NCI-H1092 (cell line): Measurements from ENCODE around the gene SLC12A5.

ENCODE experiments used
- DNase-seq: peaks from one replicate; lab custom pipeline; 2025; lab: John Stamatoyannopoulos, UW

The SLC12A5 gene

GRCh38 chr20:46054606-46055005 lies 25.6 kb downstream of the SLC12A5 start:
- no peak for DNase-seq

GRCh38 chr20:46055269-46055668 lies 26.3 kb downstream of the SLC12A5 start:
- no peak for DNase-seq

DNA sequence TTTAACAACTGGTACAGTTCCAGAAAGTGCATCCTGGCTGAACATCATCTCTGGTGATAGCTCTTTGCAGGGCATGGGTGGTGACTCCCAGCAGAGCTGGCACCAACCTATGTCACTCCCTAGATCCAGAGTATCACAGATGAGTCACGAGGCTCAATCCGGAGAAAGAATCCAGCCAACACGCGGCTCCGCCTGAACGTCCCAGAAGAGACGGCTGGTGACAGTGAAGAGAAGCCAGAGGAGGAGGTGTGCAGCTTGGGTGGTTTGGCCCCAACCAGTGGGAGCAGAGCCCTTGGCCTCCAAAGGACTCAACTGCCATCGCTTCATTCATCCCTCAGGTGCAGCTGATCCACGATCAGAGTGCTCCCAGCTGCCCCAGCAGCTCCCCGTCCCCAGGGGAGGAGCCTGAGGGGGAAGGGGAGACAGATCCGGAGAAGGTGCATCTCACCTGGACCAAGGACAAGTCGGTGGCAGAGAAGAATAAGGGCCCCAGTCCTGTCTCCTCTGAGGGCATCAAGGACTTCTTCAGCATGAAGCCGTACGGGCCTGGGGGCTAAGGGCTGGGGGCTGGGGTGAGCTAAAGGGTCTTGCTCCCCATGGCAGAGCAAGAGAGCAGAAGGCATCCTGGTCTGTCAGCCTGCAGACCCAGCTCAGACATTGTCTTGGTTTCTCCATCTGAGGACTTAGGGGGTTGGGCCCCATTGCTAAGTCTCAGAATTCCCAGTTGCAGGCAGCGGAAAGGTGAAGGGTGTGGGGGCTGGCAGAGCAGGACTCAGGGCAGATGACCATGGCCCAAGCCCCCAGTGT lies 27.2 kb downstream of the SLC12A5 start:
- DNase-seq: no peak

DNA sequence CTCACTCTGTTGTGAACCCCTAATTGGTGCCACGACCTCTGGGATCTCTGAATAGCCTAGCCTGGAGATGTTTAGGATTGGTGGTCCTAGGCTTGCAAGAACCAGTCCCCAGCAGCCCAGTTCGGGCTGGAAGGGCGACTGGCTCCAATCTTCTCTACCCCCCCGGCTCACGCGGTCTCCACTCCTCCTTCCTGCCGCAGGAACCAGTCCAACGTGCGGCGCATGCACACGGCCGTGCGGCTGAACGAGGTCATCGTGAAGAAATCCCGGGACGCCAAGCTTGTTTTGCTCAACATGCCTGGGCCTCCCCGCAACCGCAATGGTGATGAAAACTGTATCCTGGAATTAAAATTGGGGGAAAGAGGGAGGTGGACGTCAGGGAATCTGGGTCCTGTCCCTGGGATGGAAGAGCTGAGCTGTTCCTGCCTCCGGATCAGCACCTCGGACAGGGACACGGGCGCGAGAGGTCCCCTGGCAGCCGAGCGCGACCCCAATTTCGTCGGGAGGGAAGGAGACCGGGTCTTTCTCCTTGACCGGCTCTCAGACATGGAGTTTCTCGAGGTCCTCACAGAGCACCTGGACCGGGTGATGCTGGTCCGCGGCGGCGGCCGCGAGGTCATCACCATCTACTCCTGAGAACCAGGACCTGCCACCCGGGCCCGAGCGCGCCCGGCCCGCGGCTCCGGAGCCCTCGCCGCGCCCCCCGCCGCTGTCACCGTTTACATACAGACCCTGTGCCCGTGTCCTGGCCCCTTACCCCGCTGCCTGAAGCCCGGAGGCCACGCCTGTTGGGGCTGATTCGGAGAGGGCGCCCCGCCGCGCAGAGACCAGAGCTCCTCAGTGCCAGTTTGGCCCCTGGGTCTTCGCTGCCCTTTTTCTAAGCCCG lies 28.2 kb downstream of the SLC12A5 start:
- DNase-seq: no peak

- no peak for DNase-seq
Observed at GRCh38 chr20:46057856-46058598, 29.0 kb downstream of the SLC12A5 start.

DNA sequence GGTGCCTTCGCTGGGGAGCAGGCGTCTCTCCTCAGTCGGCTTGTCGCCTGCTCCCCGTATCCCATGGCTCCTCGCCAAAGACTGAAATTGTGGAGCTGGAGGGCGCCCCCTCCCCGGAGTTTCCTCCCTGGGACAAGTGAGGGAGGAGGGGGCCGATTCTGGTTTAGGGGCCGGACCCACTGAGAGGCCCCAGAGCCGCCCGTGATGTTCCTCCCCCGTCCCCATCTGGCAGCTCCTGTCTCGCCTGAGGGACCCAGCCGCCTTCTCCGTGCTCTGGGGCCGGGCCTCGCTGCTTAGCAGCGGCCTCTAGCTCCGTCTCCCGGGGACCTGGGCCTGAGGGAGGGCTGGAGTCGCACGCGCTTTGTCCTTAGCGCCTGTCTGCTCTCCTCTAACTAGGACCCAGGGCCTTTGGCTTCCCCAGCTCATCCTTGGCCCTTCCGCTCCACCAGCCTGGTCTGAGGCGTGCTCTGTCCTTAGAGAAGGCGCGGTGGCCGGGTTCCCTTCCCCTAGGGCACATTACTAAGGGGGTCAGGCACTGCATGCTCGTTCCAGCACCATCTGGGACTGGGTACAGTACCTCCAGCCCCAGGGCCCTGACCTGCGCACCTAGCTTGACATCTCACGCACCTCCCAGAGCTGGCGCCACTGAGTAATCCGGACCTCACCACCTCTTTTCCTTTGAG lies 29.7 kb downstream of the SLC12A5 start:
- no peak for DNase-seq

DNA sequence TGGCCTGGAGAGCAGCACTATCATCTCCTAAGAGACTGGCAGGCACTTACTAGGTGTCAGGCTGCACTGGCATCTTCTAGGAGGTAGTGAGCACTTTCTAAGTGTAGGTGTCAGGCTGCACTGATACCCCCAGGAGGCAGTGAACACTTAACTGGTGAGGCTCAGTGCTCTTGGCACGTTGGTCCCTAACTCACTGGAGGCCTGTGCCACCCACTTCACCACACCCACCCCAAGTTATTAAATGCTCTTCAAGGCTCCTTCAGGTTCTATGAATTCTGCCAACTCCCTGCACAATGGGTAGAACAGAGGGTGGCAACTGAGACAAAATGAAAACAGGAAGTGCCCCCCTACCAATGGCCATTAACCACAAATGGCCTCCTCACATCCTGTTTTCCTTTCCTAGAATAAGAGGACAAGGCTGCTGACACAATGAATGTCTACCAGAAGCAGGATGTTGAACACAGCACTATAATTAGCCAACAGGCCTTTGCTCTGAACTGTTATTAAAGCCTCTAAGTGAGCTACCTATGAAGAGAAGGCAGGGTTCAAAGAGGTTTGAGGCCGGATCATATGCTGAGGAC lies 31.4 kb downstream of the SLC12A5 start:
- no peak for DNase-seq

DNA sequence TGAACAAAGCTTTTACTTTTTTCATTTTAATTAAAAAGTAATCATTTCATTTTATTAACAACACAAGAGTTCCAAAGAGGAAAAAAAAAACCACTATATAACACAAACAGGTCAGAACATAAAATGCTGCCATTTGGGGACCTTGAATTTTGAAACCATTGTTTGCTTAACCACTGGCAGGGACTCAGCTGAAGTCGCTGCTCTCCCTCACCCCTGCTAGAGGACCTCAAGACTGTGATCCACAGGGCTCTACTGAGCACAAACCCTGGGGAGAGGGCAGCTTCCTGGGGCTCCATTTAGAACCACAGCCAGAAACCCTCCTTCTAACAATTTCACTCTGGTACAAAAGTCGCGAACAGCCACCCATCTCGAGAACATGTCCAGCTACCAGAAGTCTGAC lies 32.0 kb downstream of the SLC12A5 start:
- DNase-seq: no peak

DNA sequence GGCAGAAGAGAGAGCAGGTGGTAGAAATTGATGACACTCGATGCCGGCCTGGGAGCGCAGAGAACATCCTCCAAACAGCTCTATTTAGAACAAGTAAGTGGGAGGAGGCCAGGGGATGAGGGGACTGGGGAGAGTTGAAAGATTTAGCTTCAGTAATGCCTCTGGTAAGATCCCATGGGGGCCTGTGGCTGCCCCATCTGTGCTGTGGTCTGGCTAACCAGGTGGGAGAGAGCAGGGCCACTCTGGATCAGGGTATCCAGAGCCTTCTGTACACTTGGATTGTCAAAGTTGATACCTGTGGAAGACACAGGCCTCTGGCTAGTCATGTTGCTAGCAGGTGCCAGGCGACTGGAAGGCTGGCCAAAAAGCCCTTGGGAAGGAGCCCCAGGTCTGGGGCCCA lies 33.1 kb downstream of the SLC12A5 start:
- no peak for DNase-seq

DNA sequence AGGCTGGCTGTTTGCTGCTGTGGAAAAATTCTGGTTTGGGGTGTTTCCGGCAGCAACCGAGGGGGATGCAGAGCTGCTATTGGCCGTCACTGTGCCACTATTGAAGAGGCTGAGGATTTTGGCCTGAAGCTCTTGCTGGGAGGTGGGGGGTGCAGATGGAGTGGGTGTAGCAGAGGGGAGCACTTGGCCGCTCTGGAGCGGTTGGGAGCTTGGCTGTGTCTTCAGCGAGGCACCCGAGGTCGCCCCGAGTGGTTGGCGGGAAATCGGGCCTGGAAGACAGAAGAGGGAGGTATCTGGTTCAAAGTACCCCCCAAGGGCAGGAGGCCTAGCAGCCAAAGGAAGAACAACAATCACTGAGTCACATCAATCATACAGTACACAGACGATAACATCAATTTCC lies 33.6 kb downstream of the SLC12A5 start:
- no peak for DNase-seq

GRCh38 chr20:46063151-46063550 lies 34.1 kb downstream of the SLC12A5 start:
- DNase-seq: no peak

DNA sequence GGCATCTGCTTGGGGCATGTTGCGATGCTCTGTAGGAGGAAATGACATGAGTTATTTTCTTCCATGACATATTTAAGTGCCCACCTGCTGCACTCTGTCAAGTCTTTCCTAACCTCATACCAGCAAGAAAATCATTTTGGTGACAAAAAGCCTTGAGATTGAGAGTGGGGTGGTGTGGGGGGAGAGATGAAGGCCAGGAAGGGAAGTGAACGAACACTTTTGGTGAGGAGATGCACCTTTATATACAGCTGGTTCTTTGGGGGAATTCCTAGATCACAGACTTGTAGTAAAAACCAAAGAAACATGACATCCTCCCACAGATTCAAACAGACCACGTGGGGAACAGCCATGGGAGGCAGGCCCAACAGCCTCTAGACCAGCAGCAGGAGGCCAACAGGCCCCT lies 34.6 kb downstream of the SLC12A5 start:
- no peak for DNase-seq

- DNase-seq: no peak
Observed at GRCh38 chr20:46065006-46065405, 36.0 kb downstream of the SLC12A5 start.

GRCh38 chr20:46065691-46066090 lies 36.7 kb downstream of the SLC12A5 start:
- no peak for DNase-seq

GRCh38 chr20:46070215-46070900 lies 41.3 kb downstream of the SLC12A5 start:
- DNase-seq: no peak

DNA sequence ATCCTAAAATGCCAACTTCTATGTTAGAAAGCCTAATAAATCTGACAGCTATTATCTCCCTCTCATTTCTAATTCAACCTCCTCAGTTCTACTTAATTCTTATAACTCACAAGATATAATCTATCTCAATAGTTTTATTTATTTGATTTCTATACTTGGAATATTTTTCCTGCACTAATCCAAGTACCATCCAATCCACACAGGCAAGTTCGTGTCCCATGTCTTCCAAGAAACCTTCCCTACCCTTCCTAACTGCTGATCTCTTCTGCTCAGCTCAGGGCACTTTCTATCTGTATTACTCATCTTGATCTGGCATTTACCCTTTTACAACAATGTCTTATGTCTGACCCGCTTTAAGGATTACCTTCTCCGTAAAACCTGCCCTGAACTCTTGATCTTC lies 42.6 kb downstream of the SLC12A5 start:
- no peak for DNase-seq

- DNase-seq: no peak
Observed at GRCh38 chr20:46073024-46073423, 44.0 kb downstream of the SLC12A5 start.

DNA sequence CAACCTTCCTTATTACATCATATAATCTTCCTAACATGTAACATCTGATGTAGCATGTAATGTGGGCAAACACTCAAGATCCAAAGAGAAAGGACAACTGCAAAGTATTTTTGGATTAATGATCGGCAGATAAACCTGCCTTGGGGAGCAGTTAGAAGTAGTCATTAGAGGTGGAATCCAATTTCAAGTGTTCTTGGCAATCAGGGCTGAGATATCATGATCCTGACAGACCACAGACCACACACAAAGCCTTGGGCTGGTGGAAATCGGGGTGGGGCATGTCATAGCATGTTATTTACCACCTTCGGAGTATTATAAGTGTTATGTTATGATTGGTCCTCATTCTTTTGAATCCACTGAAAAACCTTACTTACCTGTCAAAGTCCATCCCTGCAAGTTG lies 44.4 kb downstream of the SLC12A5 start:
- no peak for DNase-seq

GRCh38 chr20:46074006-46074405 lies 45.0 kb downstream of the SLC12A5 start:
- DNase-seq: no peak

DNA sequence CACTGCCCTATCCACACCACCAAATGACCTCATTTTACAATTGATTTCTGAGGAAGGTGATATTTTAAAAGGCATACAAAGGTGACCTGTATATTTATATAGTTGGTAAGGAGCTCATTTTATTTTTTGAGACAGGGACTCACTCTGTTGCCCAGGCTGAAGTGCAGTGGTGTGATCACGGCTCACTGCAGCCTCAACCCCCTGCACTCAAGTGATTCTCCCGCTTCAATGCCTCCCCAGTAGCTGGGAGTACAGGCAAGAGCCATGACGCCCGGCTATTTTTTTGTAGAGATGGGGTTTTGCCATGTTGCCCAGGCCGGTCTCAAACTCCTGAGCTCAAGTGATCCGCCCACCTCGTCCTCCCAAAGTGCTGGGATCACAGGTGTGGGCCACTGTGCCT lies 47.8 kb downstream of the SLC12A5 start:
- no peak for DNase-seq
